GM21390 (cell line): Measurements from ENCODE around the gene GNAZ.
"Not testable (repeated sequence)": the region's sequence is repeated elsewhere in the genome, so short reads cannot be mapped to it uniquely, and the experiment has no call there.

Source experiments
- ATAC-seq: cut with Tn5 transposase; IDR thresholded peaks from one replicate; pipeline ENCODE4 v1.9.1; 2021; ENCODE audit not compliant: unreplicated experiment

The GNAZ gene

DNA sequence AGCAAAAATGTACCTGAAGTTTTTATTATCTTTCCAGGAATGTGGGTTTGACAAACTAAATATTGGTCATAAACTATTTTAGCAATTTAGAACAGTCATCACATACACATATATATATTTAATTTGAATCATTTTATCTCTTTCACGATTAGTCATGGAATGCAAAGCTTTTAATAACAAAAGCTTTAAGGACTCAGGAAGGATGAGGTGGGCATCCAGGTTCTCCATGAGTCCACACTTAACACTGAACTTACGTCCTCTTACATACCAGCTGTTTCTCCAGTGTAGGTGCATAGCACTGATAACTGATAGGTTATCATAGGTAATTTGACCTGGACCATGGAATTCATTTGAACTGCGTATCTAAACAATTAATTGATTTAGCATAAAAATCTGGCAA is 28.1 kb upstream of the GNAZ start:
- ATAC-seq: no peak

DNA sequence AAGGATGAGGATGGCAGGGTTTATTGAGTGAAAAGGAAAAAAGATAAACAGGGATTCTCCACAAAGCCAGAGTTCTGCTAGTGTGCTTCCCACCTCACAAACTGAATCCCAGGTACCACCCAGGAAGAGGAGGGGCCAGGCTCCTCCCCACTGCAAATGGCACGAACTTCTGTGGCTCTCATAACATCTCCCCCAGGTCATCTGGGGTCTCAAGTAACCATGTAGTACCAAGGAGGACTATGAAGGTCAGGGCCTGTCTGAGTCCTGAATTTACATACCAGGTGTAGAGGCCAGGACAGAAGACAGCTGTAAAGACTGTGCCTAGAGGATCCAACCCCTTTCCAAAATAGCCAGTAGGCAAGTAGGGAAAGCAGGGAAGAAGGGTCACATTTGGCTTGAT is 25.7 kb upstream of the GNAZ start:
- no peak for ATAC-seq

DNA sequence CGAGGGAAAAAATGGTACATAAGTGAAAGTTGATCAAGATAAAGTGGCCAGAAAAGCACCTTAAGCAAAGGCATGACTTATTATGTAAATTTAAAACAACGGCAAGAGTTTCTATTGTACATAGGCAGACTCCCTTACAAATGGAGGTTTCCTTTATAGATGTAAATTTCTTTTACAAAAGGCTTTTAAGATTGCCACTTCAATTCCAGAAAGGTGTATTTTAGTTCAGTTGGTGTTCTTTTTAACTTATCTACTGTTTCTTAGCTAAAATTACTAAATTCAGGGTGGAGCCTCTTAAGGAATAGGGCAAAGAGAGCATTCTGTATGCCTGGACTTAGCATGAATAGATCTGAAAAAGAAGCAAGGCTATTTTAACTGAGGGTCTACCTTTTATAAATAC is 24.9 kb upstream of the GNAZ start:
- ATAC-seq: no peak

DNA sequence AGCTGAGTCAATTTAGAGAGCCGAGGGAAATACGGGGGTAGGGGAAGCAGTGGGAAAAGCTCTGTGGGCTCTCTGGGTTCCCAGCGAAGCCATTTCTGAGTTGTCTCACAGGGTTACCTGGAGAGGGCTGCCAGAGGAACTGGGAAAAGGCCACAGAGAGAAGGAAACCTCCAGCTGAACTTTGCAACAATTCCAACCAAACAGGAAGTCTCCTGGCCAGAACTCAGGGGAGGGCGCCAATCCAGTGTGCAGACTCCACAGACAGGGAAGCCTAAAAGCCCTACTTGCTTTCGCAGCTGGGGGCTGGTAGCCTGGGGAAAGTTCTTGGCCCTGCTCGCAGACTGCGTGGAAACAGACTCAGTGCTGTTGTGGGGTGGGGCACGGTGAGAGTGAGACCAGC is 23.1 kb upstream of the GNAZ start:
- no peak for ATAC-seq

DNA sequence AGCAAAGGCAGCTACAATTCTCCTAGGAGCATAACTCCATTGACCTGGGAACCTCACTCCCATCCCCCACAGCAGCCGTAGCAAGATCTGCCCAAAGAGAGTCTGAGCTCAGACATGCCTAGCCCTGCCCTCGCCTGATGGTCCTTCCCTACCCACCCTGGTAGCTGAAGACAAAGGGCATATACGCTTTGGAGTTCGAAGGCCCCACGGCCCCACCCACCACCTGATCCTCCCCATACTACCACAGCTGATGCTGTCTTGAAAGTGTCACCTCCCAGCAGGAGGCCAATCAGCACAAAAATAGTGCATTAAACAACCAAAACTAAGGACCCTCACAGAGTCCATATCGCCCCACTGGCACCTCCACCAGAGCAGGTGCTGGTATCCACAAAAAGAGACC is 22.6 kb upstream of the GNAZ start:
- no peak for ATAC-seq

DNA sequence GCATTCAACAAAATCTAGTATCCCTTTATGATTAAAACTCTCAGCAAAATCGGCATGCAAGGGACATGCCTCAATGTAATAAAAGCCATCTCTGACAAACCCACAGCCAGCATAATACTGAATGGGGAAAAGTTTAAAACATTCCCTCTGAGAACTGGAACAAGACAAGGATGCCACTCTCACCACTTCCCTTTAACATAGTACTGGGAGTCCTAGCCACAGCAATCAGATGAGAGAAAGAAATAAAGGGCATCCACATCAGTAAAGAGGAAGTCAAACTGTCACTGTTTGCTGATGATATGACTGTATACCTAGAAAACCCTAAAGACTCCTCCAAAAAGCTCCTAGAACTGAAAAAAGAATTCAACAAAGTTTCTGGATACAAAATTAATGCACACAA is 19.8 kb upstream of the GNAZ start:
- not testable (repeated sequence) for ATAC-seq

DNA sequence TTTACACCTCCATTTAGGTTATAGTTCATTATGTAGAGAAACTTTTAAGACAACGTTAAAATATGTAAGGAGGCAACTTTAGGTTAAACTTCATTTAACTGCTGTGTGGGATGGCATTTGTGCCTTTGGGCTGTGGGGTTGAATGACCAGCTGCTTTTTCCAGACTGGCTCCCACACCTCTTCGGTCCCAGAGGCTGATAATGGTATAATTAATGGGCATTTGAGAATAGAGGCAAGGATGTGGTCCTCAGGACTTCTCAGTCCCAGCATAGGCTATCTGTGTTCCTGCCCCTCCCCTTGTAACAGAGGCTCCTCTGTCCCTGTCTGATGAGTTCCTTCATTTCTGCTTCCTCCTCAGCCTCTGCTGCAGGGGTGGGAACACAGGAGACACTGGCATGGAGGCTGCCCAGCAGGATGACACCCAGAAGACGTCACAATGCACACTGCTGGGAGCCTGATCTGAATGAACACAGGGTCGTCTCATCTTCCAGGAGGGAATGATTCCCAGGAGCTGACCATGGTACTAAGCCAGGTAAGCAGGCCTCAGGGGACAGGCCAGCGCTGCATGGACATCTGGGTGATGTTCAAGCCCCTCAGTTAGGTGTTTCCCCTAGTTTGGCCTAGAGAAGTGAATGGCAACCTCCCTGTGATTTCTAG is 17.1 kb upstream of the GNAZ start:
- ATAC-seq: no peak

DNA sequence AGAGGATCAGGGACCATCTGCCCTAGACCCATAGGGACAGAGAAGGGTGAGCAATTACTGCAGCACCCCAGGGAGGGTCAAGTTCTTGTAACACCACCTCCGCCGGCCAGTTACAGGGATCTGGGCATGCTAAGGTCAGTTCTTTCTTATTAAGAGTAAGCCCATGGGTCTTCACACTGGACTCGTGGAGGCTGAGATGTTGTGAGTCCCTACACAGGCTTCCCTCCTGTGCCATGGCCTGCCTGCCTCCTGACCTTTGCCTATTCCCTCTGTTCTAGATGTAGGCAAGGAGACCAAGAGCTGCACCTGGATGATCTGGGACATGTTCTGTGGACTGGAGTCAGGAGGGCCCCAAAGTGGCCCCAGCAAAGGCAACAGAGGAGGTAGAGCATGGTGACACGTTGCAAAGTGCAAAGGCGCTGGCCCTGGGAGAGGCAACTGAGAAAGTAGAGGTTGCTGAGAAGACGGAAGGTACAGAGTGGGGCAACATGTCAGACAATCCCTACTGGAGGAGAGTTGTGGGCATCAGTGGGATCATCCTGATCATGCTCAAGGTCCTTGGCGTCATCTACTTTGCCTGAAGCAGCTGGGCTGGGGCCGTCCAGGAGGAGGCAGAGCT is 16.3 kb upstream of the GNAZ start:
- no peak for ATAC-seq

DNA sequence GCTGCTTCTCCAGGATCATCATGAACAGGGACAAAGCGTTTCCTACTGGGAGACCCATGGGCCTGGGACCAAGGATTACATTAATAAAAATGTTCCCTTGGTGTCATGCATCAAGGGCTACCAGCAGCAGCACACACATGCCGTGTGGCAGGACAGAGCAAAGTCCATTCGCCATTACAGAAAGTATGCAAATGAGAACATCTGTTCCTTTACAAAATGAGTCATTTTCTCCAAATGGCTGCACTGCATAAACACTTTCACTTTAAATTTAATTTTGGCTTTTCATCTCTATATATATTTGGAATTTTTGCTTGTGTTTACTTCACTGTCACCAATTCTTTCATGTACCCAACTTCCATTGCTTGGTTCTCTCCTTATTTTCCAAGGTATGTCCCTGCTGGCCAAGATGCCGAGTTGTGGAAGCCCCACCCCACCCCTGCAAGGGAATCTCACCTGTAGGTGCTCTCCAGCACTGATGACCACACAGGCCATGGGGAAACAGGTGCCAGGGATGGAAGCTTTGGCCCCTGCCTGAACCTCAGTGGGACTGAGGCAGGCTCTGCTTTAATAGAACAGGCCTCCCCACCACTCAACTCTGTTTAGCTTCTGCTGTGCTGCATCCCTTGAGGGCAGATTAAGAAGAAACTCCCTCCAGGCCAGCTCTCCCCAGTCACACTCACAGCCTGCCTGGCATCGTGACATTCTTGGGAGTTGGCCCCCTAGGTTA is 15.6 kb upstream of the GNAZ start:
- peak; percentile 65 for ATAC-seq

DNA sequence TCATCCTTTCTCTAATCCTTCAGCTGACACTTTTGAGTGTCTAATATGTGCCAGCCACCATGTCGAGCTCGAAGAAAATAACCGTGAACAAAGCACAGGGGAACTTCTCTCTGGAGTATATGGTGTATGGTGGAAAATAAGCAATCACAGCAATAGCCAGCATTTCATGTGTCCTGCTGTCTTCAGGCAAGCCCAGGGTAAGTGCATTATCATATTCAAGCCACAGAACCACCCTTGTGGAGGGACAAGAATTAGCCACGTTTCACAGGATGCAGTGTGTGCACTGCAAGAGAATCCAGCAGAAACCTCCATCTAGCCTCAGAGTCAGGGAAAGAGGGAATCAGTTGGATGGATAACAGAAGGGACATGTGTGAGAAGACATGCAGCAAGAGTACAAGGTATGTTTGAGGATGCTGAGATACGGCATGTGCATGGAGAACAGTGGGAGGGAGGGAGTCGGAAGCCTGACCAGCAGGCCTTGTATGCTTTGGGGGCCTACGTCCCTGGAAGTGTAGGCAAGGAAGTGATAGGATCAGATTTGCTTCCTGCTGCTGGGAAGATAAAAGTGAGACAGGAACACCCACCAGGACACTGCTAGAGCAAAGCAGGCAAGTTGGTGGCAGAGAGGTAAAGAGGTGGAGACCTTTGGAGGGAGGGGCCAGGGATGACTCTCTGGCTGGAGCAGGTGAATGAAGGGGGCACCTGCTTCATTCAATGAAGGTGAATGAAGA is 14.7 kb upstream of the GNAZ start:
- no peak for ATAC-seq

DNA sequence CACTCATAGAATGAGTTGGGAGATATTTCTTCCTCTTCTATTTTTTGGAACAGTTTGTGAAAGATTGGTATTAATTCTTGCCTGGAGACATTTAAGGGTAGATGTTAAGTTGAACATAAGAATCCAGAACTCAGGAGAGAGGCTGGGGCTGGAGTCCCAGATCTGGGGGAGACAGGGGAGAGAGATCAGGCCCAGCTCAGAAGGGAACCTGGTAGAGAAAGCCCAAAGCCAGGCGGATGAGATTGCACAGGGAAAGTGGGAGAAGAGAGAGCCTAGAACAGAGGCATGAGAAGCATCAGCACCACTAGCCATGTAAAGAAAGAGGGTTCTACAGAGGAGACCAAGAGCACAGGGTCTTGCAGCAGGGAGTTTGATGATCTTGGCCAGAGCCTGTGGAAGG is 13.0 kb upstream of the GNAZ start:
- ATAC-seq: no peak

DNA sequence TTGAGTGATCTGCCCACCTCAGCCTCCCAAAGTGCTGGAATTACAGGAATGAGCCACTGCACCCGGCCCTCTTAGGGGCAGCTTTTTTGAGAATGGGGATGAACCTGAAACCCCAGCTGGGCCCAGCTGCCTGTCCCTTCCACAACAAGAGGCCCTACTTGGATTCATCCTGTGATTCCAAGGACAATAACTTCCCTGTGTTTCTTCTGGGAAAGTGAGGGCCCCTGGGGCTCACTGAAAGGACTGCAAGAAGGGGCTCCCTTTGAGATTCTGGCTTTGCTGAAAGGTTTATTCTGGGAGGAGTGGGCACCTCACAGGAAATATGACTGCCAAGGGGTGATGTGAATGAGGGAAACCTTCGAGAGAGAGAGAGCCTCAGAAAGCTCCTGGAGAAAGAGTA is 12.3 kb upstream of the GNAZ start:
- ATAC-seq: no peak

DNA sequence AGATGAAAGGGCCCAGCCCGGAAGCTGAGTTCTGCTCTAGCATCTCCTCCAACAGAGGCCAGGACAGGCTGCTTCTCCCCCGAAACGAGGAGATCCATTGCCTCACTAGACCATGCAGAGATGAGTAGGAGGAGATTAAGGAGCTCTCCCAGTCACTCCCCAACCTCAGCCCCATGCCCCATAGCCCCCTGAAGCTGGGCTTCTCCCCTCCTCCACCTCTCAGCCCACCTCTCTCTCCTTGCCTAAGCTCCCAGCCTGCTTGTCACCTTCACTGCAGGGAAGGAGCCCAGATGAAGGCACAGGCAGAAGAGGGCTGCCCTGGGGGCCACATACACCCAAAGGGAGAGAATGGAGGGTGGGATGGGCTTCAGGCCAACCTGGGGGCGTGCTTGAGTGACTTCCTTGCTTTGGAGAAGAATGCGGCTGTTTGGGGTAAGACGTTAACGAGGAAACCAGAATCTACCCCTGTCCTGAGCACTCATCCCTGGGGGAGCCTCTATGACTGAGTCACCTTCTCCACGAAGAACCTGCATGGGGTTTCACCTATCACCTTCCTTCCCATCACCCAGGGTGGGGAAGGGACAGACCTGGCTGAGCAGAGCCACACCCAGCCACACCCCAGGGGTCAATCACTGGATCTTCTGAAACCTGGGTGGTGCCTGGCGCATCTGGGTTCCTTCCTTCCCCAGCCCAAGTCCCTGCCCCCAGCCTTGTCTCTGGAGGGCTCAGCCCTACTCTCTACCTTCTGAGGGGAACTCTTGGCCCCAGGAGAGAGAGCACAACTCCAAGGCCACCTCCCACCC is 11.6 kb upstream of the GNAZ start:
- no peak for ATAC-seq

DNA sequence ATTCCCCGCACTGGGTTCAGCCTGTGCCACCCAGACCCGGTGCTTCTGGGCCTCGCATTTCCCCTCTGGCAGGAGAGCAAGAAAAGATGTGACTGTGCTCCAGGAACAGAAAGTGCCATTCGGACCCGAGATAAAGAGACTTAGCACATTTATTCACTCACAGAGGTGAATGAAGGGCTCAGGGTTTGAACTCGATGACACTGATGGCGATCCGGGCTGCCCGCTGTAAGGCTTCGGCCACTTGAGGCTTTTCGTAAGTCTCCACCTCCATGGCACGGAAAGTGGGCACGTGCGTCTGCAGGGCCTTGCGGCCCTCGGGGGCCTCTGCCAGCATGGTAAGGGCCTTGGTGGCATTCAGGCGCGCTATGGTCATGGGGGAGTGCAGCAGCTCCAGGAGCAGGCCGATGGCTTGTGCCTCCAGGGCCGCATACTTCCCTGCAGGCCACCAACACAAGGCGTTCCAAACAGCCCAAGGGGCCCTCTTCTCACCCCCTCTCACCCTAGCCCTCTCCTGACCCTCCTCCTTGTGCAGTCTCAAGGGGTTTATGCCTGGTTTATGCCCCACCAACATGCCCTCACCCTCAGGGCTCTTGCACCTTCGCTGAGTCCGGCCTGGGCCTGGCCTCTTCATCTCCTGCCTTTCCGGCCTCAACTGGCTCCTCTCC is 10.9 kb upstream of the GNAZ start:
- ATAC-seq: no peak

DNA sequence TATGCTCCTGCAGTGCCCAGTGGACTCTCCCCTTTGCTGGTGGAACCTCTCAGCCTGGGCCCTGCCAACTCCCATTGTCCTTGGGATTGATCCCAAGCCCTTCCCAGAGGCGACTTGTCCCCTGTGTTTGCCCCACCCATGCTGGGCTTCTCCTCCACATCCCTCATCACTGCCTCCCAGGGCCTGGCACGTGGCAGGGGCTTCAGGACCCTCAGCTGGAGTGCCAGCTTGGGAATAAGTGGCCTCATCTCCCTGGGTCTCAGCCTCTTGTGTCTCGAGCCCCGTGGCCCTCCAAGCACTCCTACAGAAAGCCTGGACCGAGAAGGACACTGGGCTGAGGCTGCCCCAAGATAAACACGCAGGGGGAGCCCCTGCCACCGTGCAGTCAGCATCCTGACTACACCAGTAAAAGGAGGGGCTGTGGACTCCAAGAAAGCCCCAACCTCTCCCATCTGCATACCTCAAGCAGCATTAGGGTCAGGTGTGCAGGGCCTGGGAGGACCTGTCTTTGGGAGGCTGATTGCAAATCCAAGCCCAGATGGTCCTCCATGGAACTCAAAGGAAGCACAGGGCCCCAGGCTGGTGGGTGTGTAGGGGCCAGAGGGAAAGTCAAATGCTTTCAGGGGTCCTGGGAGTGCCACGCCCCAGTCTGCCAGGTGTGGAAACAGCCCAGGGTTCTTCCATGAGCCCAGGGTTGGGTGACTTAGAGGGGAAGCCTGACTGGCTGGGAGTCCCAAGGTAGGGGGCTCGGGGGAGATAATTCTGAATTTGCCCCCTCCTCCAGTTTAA is 9.5 kb upstream of the GNAZ start:
- no peak for ATAC-seq

DNA sequence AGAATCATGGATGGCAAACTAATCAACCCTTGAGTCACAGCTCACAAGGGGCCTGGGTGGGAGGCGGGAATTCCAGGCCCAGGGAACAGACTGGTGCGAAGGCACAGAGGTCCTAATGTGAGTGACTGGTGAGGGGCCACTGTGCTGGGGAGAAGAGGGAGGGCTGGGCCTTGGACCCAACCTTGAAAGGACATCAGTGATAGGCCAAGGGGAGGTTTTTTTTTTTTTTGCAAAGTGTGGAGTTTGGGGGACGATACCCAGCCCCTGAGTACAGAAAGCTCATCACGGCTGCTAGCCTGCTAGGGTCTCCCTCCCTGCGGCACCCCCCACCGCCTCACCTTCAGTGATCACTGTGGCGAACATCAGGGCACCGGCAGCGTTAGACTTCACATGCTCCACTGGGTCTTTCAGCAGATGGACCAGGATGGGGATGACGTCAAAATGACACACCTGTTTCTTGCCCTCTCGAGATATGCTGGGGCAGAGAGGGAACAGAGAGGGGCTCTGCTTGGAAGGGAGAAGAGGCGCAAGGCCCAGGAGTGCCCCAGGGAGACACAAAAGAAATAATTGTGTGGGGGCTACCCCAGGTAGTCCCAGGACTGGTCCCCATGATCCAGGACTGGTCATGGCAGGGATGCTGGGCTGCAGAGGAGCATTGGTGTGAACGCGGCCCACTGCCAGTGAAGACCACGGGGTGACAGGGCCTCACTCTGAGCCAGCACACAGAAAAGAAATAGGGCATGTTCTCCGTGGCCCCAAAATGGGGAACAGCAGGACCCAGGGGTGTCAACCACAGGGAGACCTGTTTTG is 8.6 kb upstream of the GNAZ start:
- no peak for ATAC-seq

DNA sequence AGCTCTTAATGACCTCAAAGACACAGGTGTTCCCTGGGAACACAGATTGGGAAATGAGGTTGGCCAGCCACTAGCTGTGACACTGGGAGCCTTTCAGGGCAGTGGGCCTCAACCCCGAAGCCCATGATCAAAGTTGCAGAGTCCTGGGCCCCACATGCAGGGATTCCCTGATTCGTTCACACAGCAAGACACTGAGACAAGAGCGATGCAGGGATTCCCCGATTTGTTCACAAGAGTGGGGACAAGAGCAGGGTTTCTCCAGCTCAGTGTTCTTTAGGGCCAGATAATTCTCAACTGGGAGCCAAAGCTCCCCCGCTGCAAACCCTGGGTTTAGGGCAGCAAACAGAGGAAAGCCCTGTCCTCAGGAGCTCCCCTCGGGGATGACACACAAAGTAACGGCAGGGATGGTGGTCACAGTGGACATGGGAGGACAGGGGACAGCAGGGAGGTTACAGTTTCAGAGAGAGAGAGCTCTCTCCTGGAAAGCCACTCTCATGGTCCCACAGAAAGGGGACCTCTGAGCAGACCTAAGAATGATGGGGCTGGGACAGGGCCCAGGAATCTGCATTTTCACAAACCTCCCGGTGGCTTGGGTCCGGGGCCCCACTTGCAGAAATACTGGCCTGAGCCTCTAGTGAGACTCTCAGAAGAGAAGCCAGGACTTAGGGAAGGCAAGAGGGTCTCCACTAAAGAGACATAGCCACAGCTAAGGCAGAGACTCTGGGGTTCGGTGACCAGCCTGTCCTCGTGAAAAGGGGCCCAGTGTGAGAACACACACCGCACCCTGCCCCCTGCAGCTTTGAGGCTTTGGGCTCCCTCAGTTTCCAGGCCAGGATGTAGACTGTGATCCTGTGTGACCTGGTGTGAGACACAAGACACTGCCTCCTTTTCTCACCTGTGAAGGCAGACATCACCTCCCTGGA is 7.4 kb upstream of the GNAZ start:
- ATAC-seq: no peak
